Measurements from ENCODE around the gene POMT1.

POMT1 gene

DNA sequence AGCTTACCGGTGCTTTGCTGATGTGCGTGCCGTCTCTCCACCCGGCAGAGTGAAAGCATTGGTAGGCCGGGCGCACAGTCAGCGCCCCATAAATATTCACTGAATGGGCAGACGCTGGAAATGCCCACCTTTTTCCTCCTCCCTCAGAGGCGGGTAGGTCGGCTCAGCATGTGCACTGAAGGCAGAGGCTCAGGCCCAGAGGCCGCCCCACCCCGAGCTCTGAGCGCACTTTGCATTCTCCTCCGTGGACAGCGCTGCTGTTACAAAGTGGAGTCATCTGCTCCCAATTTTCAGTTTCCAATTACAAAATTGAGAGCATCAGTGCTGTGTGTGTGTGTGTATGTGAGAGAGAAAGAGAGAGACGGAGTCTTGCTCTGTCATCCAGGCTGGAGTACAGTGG lies 17.8 kb downstream of the POMT1 start:
- no peak overlapping the region for H3K27ac ChIP-seq (ENCODE audit: extremely low read depth, low read depth, low read length)
- H3K4me1 ChIP-seq (ENCODE audit: control insufficient read depth, insufficient read depth, low read length): no peaks in the 10 kb centered on the region
- no peak for TF ChIP-seq ZNF585B (tag by site-specific recombination; IDR thresholded peaks at IDR 0.05)
- TF ChIP-seq ZNF48 (tag by site-specific recombination; IDR thresholded peaks at IDR 0.05): no peak
- no peak for TF ChIP-seq ZEB2 (tag by site-specific recombination; IDR thresholded peaks at IDR 0.05)
- no peak for TF ChIP-seq KLF10 (tag by site-specific recombination; IDR thresholded peaks at IDR 0.05)
- no peak for TF ChIP-seq MYNN (tag by site-specific recombination; IDR thresholded peaks at IDR 0.05; ENCODE audit: borderline replicate concordance)
- TF ChIP-seq RBAK (tag by site-specific recombination; IDR thresholded peaks at IDR 0.05): no peak
- TF ChIP-seq ZNF785 (tag by site-specific recombination; IDR thresholded peaks at IDR 0.05): no peak
- no peak for TF ChIP-seq HOXA7 (CRISPR knock-in tag; IDR thresholded peaks at IDR 0.05; ENCODE audit: borderline replicate concordance)
- POLR2A ChIA-PET: no interaction called here
- H3K36me3 ChIP-seq (ENCODE audit: control insufficient read depth in 2 of 2, insufficient read depth in 1 of 2, low read length in 2 of 2): peaks cover 12 to 99% of the 10 kb centered on the region in 2 experiments
- CTCF ChIA-PET: interaction anchor here (0.6 to 1.3 kb wide), 2 partner anchors 16 to 171 kb away, joined by 3 read pairs; no protein-coding TSS in a partner anchor
- H3K4me3 ChIP-seq (ENCODE audit: low read depth, low read length): no peak overlapping the region
- H3K9me3 ChIP-seq (ENCODE audit: control insufficient read depth, insufficient read depth, low read depth, low read length): no peaks in the 10 kb centered on the region

GRCh38 chr9:131521203-131521602 lies 18.5 kb downstream of the POMT1 start:
- peaks cover 14 to 99% of the 10 kb centered on the region in 2 experiments for H3K36me3 ChIP-seq (ENCODE audit: control insufficient read depth in 2 of 2, insufficient read depth in 1 of 2, low read length in 2 of 2)
- no peaks in the 10 kb centered on the region for H3K9me3 ChIP-seq (ENCODE audit: control insufficient read depth, insufficient read depth, low read depth, low read length)
- TF ChIP-seq ZEB2 (tag by site-specific recombination; IDR thresholded peaks at IDR 0.05) (no peak), ZNF121 (tag by site-specific recombination; IDR thresholded peaks at IDR 0.05) (peak; percentile 68), ZFHX2 (tag by site-specific recombination; conservative IDR thresholded peaks at IDR 0.05) (no peak), YY1 (tag by site-specific recombination; IDR thresholded peaks at IDR 0.05) (no peak), TCF7L2 (IDR thresholded peaks at IDR 0.05; ENCODE audit: borderline replicate concordance, low read depth, low read length) (no peak)
- POLR2A ChIA-PET: no interaction called here
- H3K4me3 ChIP-seq (ENCODE audit: low read depth, low read length): no peak overlapping the region
- H3K27ac ChIP-seq (ENCODE audit: extremely low read depth, low read depth, low read length): no peak overlapping the region
- CTCF ChIA-PET: no interaction called here
- H3K4me1 ChIP-seq (ENCODE audit: control insufficient read depth, insufficient read depth, low read length): no peaks in the 10 kb centered on the region

DNA sequence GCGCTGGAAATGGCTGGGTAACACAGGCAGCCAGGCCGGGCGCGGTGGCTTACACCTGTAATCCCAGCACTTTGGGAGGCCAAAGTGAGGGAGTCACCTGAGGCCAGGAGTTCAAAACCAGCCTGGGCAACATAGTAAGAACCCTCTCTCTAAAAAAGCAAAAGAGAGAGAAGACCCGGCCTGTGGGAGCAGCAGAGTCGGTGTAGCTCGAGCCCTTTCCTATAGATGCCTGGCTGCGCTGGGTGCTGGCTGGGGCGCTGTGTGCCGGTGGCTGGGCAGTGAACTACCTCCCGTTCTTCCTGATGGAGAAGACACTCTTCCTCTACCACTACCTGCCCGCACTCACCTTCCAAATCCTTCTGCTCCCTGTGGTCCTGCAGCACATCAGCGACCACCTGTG lies 19.1 kb downstream of the POMT1 start:
- H3K9me3 ChIP-seq (ENCODE audit: control insufficient read depth, insufficient read depth, low read depth, low read length): no peaks in the 10 kb centered on the region
- H3K36me3 ChIP-seq (ENCODE audit: control insufficient read depth in 2 of 2, insufficient read depth in 1 of 2, low read length in 2 of 2): peaks cover 14 to 99% of the 10 kb centered on the region in 2 experiments
- ChIA-PET POLR2A (no interaction called here), CTCF (no interaction called here)
- no peak for TF ChIP-seq ZSCAN16 (tag by site-specific recombination; IDR thresholded peaks at IDR 0.05)
- no peak for TF ChIP-seq PRDM2 (tag by site-specific recombination; IDR thresholded peaks at IDR 0.05; ENCODE audit: borderline replicate concordance)
- TF ChIP-seq ZNF707 (tag by site-specific recombination; IDR thresholded peaks at IDR 0.05): no peak
- TF ChIP-seq MYNN (tag by site-specific recombination; IDR thresholded peaks at IDR 0.05; ENCODE audit: borderline replicate concordance): no peak
- TF ChIP-seq ZNF19 (tag by site-specific recombination; IDR thresholded peaks at IDR 0.05; ENCODE audit: low read depth): no peak
- TF ChIP-seq ZNF23 (tag by site-specific recombination; IDR thresholded peaks at IDR 0.05; ENCODE audit: borderline replicate concordance): no peak
- TF ChIP-seq ZSCAN23 (tag by site-specific recombination; IDR thresholded peaks at IDR 0.05): no peak
- no peak for TF ChIP-seq ZBTB17 (tag by site-specific recombination; IDR thresholded peaks at IDR 0.05)
- TF ChIP-seq FEZF1 (tag by site-specific recombination; IDR thresholded peaks at IDR 0.05): no peak
- TF ChIP-seq ZNF623 (tag by site-specific recombination; IDR thresholded peaks at IDR 0.05): no peak
- TF ChIP-seq, protein P1, sequence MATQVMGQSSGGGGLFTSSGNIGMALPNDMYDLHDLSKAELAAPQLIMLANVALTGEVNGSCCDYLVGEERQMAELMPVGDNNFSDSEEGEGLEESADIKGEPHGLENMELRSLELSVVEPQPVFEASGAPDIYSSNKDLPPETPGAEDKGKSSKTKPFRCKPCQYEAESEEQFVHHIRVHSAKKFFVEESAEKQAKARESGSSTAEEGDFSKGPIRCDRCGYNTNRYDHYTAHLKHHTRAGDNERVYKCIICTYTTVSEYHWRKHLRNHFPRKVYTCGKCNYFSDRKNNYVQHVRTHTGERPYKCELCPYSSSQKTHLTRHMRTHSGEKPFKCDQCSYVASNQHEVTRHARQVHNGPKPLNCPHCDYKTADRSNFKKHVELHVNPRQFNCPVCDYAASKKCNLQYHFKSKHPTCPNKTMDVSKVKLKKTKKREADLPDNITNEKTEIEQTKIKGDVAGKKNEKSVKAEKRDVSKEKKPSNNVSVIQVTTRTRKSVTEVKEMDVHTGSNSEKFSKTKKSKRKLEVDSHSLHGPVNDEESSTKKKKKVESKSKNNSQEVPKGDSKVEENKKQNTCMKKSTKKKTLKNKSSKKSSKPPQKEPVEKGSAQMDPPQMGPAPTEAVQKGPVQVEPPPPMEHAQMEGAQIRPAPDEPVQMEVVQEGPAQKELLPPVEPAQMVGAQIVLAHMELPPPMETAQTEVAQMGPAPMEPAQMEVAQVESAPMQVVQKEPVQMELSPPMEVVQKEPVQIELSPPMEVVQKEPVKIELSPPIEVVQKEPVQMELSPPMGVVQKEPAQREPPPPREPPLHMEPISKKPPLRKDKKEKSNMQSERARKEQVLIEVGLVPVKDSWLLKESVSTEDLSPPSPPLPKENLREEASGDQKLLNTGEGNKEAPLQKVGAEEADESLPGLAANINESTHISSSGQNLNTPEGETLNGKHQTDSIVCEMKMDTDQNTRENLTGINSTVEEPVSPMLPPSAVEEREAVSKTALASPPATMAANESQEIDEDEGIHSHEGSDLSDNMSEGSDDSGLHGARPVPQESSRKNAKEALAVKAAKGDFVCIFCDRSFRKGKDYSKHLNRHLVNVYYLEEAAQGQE (tag by site-specific recombination; IDR thresholded peaks at IDR 0.05): no peak
- no peak for TF ChIP-seq RBAK (tag by site-specific recombination; IDR thresholded peaks at IDR 0.05)
- TF ChIP-seq ZNF184 (tag by site-specific recombination; IDR thresholded peaks at IDR 0.05): no peak
- no peak for TF ChIP-seq ZNF341 (tag by site-specific recombination; IDR thresholded peaks at IDR 0.05; ENCODE audit: low read depth)
- H3K4me3 ChIP-seq (ENCODE audit: low read depth, low read length): no peak overlapping the region
- H3K4me1 ChIP-seq (ENCODE audit: control insufficient read depth, insufficient read depth, low read length): no peaks in the 10 kb centered on the region
- H3K27ac ChIP-seq (ENCODE audit: extremely low read depth, low read depth, low read length): no peak overlapping the region
